ENCODE measurements around the gene SLC17A1. TPM values are rescaled to one million over a fixed set of nuclear protein-coding genes. Genes with fewer than 3 reads are reported as not detected.

SLC17A1 gene
- total RNA-seq, result not detected

DNA sequence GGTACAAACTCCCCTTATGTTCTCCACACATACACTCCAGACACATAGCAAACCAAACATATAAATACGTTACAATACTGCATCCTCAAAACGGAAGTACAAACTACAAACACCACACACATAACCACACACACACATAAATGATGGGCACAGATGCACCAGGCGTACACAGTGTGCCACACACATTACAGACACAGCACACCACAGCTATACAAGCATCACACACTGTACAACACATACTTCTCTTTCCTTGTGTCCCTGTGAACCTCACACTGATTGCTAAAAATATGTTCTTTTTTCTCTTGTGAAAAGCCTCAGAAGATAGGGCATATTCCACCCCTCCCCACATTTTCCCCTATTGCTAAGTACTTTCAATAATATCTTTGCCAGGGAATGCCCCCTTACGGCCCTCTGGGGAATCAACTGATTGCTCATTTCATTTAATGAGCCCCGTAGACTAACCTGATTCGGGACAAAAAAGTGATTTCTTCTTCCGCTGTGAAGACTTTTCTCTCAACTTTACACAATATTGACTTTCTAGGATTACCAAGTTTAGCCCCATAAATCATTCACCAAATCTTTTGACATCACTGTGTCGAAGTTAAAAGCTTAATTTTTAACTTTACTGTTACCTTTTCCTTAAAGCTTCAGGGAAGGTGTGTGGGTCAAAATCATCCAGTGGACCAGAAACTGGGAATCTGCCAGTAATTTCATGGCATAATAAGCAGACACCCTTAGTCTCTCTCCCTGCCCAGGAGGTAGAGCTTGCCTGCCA is at the start of gene SLC17A1:
Gene SLC17A1 (minus strand): TSS at position 521 of the 775 bp plus-strand sequence. CDS start 1,495 bp downstream, outside the sequence.
- intact Hi-C loops (cut with DNase I), result no loop called here
- 72% methylated on average over 8 of the region's 8 CpGs for WGBS

GRCh38 chr6:25880601-25881000 is 48.7 kb upstream of the SLC17A1 start:
- H3K27me3 ChIP-seq, result peaks cover 0 to 5% (median 0%) of the 10 kb centered on the region in 4 donors
- H3K27ac ChIP-seq (replicated peaks in 1 of 4), result no peak overlapping the region
- no peaks in the 10 kb centered on the region for H3K4me1 ChIP-seq
- no peaks in the 10 kb centered on the region for H3K9me3 ChIP-seq
- no peak for TF ChIP-seq CTCF (IDR thresholded peaks at IDR 0.05)
- no peak for TF ChIP-seq POLR2A (IDR thresholded peaks at IDR 0.05; ENCODE audit: low read depth)
- TF ChIP-seq EP300 (IDR thresholded peaks at IDR 0.05), result no peak
- TF ChIP-seq POLR2AphosphoS5 (IDR thresholded peaks at IDR 0.05), result no peak
- no peak overlapping the region for H3K4me3 ChIP-seq
- intact Hi-C loops (cut with DNase I), result no loop called here
- no peaks in the 10 kb centered on the region for H3K36me3 ChIP-seq
- 80% methylated on average over 4 of the region's 4 CpGs for WGBS
- no peak for DNase-seq (ENCODE audit: extremely low spot score)

More for the DNA sequence above, at the start of gene SLC17A1:
- Histone ChIP-seq H3K27me3 (no peaks in the 10 kb centered on the region), H3K9me3 (no peaks in the 10 kb centered on the region), H3K36me3 (no peaks in the 10 kb centered on the region), H3K4me3 (no peak within 1 kb of the TSS), H3K27ac (replicated peaks in 1 of 4) (no peak within 1 kb of the TSS), H3K4me1 (no peaks in the 10 kb centered on the region)
- no peak for TF ChIP-seq POLR2AphosphoS5 (IDR thresholded peaks at IDR 0.05)
- no peak for DNase-seq (ENCODE audit: extremely low spot score)

GRCh38 chr6:25878721-25879322 is 47.0 kb upstream of the SLC17A1 start:
- intact Hi-C loops (cut with DNase I), result no loop called here
- H3K27ac ChIP-seq (replicated peaks in 1 of 4), result no peak overlapping the region
- H3K9me3 ChIP-seq, result no peaks in the 10 kb centered on the region
- H3K36me3 ChIP-seq, result no peaks in the 10 kb centered on the region
- 90% methylated on average over 2 of the region's 2 CpGs for WGBS
- TF ChIP-seq POLR2A (IDR thresholded peaks at IDR 0.05; ENCODE audit: low read depth), result no peak
- no peak for TF ChIP-seq EP300 (IDR thresholded peaks at IDR 0.05)
- TF ChIP-seq CTCF (IDR thresholded peaks at IDR 0.05), result no peak
- TF ChIP-seq POLR2AphosphoS5 (IDR thresholded peaks at IDR 0.05), result no peak
- no peak for DNase-seq (ENCODE audit: extremely low spot score)
- H3K27me3 ChIP-seq, result peaks cover 0 to 7% (median 0%) of the 10 kb centered on the region in 4 donors
- no peaks in the 10 kb centered on the region for H3K4me1 ChIP-seq
- H3K4me3 ChIP-seq, result no peak overlapping the region

DNA sequence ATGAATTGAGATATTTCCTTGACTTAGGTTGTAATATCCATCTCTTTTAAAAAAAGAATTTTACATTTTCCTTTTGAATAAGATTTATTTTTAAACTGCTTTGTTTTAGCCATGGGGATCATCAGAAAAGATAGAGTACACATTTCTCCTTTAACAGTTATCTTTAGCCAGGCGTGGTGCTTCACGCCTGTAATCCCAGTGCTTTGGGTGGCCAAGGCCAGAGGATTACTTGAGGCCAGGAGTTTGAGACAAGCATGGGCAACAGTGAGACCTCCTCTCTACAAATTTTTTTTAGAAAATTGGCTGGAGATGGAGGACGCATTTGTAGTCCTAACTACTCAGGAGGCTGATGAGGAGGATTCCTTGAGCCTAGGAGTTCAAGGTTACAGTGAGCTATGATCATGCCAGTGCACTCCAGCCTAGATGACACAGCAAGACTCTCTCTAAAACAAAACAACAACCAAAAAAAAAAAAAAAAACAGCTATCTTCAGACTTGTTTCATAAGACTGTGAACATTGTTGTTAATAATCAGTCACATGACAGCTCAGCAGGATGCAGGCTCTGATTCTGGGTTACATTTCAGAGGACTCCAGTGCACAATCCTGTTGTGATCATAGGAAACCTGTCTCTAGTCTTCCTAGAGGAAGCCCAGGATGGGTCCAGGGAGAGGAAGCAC is 44.2 kb upstream of the SLC17A1 start:
- peaks cover 0 to 8% (median 0%) of the 10 kb centered on the region in 4 donors for H3K27me3 ChIP-seq
- no peaks in the 10 kb centered on the region for H3K36me3 ChIP-seq
- no peaks in the 10 kb centered on the region for H3K9me3 ChIP-seq
- WGBS, result 79% methylated on average over 3 of the region's 3 CpGs
- intact Hi-C loops (cut with DNase I), result no loop called here
- no peak for DNase-seq (ENCODE audit: extremely low spot score)
- no peak overlapping the region for H3K4me3 ChIP-seq
- no peaks in the 10 kb centered on the region for H3K4me1 ChIP-seq
- TF ChIP-seq CTCF (IDR thresholded peaks at IDR 0.05), result no peak
- no peak for TF ChIP-seq POLR2A (IDR thresholded peaks at IDR 0.05; ENCODE audit: low read depth)
- no peak for TF ChIP-seq POLR2AphosphoS5 (IDR thresholded peaks at IDR 0.05)
- TF ChIP-seq EP300 (IDR thresholded peaks at IDR 0.05), result no peak
- H3K27ac ChIP-seq (replicated peaks in 1 of 4), result no peak overlapping the region

GRCh38 chr6:25875563-25875905 is 43.7 kb upstream of the SLC17A1 start:
- no peak for TF ChIP-seq CTCF (IDR thresholded peaks at IDR 0.05)
- no peak for TF ChIP-seq EP300 (IDR thresholded peaks at IDR 0.05)
- TF ChIP-seq POLR2AphosphoS5 (IDR thresholded peaks at IDR 0.05), result no peak
- no peak for TF ChIP-seq POLR2A (IDR thresholded peaks at IDR 0.05; ENCODE audit: low read depth)
- H3K27ac ChIP-seq (replicated peaks in 1 of 4), result no peak overlapping the region
- intact Hi-C loops (cut with DNase I), result no loop called here
- H3K36me3 ChIP-seq, result no peaks in the 10 kb centered on the region
- no peaks in the 10 kb centered on the region for H3K9me3 ChIP-seq
- DNase-seq (ENCODE audit: extremely low spot score), result no peak
- no peak overlapping the region for H3K4me3 ChIP-seq
- H3K27me3 ChIP-seq, result peaks cover 0 to 8% (median 0%) of the 10 kb centered on the region in 4 donors
- WGBS, result 72% methylated on average over 3 of the region's 3 CpGs
- H3K4me1 ChIP-seq, result no peaks in the 10 kb centered on the region

Data from esophagus muscularis mucosa (tissue), 4 donors.